GM19351 (cell line): Measurements from ENCODE around the gene SLC44A1.

Experiments used
- ATAC-seq: cut with Tn5 transposase; IDR thresholded peaks from one replicate; pipeline ENCODE4 v1.9.1; 2021; ENCODE audit warnings: mild to moderate bottlenecking, moderate library complexity; ENCODE audit not compliant: unreplicated experiment

SLC44A1 gene

DNA sequence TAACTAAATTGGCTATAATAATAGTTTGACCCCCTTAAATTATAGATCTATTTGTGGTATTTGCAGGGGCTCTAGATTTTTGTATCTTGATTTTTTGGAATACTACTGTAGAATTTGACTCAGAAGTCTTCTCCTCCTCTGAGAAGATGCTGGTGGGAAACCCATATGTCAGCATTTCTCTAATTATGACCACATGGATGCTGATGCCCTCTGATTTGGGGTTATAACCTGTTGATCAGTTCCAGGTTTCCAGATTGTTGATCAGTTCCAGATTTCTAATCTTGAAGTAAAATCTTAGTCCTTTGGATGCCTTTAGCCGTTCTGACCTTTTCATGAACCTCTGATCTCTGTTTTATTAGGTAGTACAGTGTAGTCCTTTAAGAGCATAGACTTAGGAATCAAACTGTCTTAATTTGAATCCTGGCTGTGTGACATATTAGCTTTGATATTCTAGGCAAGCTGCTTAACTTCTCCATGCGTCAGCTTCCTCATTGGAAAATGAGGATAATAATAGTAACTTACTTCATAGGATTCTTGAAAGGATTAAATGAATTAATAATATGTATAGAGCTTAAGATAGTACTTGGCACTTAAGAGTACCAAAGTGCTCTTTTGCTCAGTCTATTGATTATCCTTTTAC lies 211.5 kb downstream of the SLC44A1 start:
- no peak for ATAC-seq

DNA sequence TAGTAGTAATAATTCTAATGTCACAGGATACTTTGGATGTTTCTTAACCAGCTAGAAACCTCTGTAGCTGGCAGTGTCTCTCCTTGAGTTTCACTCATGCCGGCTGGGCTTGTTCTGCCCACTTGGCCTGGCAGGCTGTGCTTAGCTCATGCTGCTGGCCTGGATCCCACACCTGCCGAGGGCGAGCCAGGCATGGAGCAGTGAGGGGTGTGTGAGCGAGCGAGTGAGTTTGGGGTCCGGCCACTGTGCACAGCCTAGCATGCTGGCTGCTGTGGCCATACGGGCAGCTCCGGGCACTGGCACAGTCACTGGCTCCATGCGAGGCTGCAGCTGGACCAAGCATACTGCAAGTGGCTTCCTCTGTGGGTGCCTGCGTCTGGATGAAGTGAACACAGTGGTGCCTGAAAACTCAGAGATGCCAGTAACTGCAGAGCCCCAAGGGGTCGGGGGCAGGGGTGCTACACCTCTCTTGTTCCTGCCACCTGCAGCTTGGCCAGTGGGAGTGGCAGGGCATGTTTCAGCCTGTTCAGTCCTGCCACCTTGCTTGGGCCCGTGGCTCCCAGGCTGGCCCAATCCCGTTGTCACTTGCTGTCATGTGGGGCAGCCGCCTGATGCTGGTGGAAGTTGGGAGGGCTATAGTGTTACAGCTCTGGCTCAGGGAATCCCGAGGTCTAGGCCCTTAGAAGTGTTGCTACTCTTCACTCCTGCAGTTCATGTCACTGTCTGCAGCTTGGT lies 213.3 kb downstream of the SLC44A1 start:
- ATAC-seq, result no peak

DNA sequence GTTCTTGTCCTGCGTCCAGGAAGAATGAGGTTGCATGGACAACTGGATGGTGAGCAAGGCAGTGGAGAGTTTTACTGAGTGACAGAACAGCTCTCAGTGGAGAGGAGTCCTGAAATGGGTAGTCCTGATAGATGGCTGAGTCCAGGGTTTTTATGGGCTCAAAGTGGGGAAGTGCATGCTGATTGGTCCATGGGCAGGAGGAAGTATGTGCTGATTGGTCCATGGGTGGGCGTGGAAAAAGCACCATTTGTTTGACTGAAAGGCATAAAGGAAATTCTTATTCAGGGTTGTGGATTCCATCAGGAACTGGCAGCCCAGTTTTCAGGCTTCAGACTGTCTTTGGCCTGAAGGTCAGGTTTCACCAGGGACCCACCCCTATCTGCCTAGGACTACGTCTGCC lies 214.0 kb downstream of the SLC44A1 start:
- ATAC-seq, result no peak

DNA sequence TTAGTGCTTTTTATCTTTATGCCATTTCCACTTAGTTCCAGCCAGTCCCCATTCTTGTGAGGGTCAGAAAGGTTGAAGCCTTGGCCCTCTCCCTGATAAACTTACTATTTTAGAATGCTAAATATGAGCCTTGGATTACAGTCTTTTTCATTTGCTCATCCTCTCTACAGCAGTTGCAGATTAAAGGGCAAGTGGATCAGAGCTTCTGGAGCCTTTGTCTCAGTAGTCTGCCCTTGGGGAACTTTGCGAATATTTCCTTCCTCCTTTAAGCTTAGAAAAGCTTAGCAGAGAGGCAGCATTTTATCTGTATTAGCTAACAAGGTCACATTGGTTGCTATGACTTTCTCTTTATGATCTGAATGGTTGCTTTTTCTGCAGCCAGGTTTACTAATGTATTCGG lies 214.9 kb downstream of the SLC44A1 start:
- ATAC-seq, result no peak

DNA sequence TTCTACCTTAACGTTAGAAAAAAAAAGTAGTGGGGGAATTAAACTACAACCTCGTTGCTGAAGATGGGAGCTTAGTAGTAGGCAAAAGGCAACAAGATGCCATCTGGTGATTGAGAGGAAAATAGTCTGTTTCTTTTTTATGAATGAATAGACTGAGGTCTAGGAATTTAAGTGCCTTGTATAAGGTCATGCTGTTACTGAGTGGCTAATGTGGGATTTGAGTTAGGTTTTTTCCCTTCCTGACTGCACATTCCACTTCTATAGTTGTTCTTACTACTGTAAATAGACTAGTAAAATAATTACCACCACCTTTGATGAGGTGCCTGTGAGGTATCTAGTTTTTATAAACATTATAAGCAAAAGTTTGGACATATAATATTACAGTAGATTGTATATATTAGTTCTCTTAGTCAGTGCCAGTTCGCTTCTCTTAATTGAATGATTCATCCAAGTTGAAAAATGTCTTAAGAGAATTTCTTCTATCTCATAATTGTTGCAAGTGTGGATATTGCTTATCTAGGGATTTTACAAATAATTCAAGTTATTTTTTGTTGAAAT lies 222.5 kb downstream of the SLC44A1 start:
- ATAC-seq, result no peak

DNA sequence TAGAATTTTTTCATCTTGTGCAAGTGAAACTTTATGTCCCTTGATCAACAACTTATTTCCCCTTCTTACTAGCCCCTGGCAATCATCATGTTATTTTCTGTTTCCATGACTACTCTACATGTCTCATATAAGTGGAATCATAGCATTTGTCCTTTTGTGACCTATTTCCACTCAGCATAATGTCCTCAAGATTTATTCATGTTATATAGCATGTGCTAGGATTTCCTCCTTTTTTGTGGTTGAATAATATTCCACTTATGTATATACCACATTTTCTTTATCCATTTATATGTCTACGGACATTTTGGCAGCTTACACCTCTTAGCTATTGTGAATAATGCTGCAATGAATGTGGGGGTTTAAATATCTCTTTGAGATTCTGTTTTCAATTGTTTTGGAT lies 224.4 kb downstream of the SLC44A1 start:
- no peak for ATAC-seq

DNA sequence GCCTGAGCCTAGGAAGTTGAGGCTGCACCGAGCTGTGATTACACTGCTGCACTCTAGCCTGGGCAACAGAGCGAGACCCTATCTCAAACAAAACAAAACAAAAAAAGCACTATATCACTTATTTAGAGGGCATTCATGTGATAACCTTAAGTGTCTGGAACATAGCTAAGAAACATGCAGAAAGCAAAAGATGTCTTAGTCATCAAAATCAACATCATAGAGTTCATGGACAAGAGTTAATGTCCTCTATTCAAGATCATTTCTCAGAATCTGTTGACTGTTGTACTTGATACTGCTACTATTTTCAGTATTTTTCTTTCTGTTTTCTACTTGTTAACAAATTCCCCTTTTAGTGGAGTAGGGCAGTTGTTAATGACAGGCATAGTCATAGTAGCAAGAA lies 228.8 kb downstream of the SLC44A1 start:
- no peak for ATAC-seq

DNA sequence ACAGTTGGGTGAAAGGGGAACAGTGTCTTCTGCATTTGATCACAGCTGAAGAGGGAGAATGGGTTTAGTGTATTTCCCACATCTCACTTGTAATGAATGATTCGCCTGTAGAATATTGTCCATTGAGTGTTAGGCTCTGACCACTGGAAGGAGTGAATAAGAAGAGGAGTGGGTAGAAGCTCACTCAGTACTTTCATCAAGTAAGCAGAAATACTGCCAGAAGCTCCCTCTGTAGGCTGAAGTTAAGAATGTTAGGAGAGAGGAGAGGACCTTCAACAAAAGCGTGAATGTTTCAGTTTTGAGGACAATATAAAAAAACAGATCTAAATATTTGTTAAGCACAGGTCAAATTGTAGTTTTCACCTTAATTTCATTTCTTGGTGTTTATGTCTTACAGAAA lies 230.9 kb downstream of the SLC44A1 start:
- no peak for ATAC-seq

DNA sequence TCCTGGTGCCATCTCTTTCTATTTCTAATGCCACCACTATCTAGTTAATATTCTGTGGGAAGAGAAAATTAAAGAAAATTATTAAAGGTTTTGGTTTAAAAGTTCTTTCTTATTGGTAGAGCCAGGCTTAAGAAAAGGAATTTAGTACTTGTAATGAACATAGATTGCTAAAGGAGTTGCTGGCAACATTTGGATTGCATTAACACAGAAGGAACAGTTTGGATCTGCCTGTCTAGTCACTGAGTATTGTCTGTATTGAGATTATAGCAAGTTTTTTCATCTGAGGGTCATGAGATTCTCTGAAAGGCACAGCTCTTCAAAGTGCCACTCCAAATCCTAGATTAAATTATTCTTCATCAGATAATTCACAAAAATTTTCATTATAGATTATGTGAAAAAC lies 235.4 kb downstream of the SLC44A1 start:
- no peak for ATAC-seq

DNA sequence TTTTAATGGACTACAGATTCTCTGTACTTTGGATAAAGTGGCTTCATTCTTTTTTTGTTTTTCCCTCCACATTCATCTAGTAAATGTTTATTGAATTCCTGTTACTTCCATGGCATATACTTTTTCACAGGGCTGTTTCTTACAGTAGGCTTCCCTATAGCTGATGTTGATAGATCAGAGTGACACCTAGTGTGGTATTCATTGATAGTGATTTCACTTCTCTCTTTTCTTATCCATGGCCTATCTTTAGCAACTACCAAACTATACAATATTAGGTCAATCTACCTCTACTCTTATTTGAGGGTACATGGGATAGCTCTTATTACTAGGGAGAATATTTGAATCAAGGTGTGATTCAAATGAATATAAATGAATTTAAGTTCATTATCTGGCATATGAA lies 239.2 kb downstream of the SLC44A1 start:
- peak; percentile 87 for ATAC-seq

DNA sequence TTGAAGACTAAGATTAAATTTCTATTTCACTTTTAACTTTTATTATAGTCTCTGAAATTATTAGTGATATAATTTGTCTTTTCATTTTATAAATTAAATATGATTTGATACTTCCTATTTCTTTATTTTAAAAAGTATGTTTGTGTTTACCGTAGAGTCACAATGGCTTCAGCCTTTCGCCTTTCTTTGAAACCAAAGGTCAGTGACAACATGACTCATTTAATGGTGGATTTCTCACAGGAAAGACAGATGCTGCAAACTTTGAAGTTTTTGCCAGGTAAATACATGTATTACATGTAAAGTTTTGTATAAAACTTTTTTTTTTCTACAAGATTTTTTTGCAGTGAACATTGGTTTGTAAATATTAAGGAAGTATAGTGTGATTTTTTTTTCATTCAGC lies 239.8 kb downstream of the SLC44A1 start:
- no peak for ATAC-seq

DNA sequence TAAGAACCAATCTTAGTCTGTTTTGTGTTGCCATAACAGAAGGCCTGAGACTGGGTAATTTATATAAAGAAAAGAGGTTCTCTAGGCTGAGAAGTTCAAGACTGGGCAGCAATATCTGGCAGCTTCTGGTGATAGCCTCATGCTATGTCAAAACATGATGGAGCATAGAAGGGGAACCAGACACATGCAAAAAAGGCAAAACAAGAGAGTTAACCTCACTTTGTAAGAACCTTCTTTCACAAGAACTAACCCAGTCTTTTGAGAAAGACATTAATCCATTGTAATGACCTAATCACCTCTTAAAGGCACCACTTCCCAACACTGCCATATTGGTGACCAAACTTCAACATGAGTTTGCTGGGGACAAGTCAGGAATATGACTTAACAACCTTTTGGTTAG lies 240.7 kb downstream of the SLC44A1 start:
- ATAC-seq, result no peak
